LoVo (cell line): ENCODE data around the gene P3R3URF.

ENCODE experiments used
- DNase-seq: peaks from one replicate; pipeline ENCODE4 v3.0.0-alpha.2; 2016; ENCODE audit warnings: low spot score

P3R3URF gene

GRCh38 chr1:46172321-46172720, 4.0 kb downstream of the P3R3URF start:
- DNase-seq, result no peak

GRCh38 chr1:46171871-46172270, 4.4 kb downstream of the P3R3URF start:
- DNase-seq, result no peak

GRCh38 chr1:46171351-46171750, 4.9 kb downstream of the P3R3URF start:
- no peak for DNase-seq

- DNase-seq, result no peak
Observed at GRCh38 chr1:46169811-46170454, 6.4 kb downstream of the P3R3URF start.

- DNase-seq, result no peak
Observed at GRCh38 chr1:46168477-46168876, 7.8 kb downstream of the P3R3URF start.

- DNase-seq, result no peak
Observed at GRCh38 chr1:46166521-46167462, 9.5 kb downstream of the P3R3URF start.

- DNase-seq, result no peak
Observed at GRCh38 chr1:46160212-46160611, 16.1 kb downstream of the P3R3URF start.

GRCh38 chr1:46159516-46159915, 16.8 kb downstream of the P3R3URF start:
- no peak for DNase-seq

GRCh38 chr1:46158312-46159281, 17.7 kb downstream of the P3R3URF start:
- DNase-seq, result no peak

- DNase-seq, result no peak
Observed at GRCh38 chr1:46157916-46158311, 18.4 kb downstream of the P3R3URF start.

GRCh38 chr1:46153732-46154131, 22.6 kb downstream of the P3R3URF start:
- no peak for DNase-seq

- no peak for DNase-seq
Observed at GRCh38 chr1:46153228-46153627, 23.1 kb downstream of the P3R3URF start.

GRCh38 chr1:46152016-46152415, 24.3 kb downstream of the P3R3URF start:
- no peak for DNase-seq

GRCh38 chr1:46150085-46150484, 26.2 kb downstream of the P3R3URF start:
- DNase-seq, result no peak

- DNase-seq, result no peak
Observed at GRCh38 chr1:46148318-46148717, 28.0 kb downstream of the P3R3URF start.

GRCh38 chr1:46137916-46138315, 38.4 kb downstream of the P3R3URF start:
- no peak for DNase-seq

GRCh38 chr1:46136711-46137110, 39.6 kb downstream of the P3R3URF start:
- DNase-seq, result no peak

- peak; percentile 54 for DNase-seq
Observed at GRCh38 chr1:46134660-46135331, 41.5 kb downstream of the P3R3URF start.

- no peak for DNase-seq
Observed at GRCh38 chr1:46133781-46134350, 42.4 kb downstream of the P3R3URF start.

- DNase-seq, result no peak
Observed at GRCh38 chr1:46133181-46133658, 43.1 kb downstream of the P3R3URF start.
